ENCODE measurements around the gene SKIDA1.
A peak's percentile ranks its signal among the peaks of the same experiment; 100 is the strongest.
"Not testable (repeated sequence)": the region's sequence is repeated elsewhere in the genome, so short reads cannot be mapped to it uniquely, and the experiment has no call there.

Gene SKIDA1

DNA sequence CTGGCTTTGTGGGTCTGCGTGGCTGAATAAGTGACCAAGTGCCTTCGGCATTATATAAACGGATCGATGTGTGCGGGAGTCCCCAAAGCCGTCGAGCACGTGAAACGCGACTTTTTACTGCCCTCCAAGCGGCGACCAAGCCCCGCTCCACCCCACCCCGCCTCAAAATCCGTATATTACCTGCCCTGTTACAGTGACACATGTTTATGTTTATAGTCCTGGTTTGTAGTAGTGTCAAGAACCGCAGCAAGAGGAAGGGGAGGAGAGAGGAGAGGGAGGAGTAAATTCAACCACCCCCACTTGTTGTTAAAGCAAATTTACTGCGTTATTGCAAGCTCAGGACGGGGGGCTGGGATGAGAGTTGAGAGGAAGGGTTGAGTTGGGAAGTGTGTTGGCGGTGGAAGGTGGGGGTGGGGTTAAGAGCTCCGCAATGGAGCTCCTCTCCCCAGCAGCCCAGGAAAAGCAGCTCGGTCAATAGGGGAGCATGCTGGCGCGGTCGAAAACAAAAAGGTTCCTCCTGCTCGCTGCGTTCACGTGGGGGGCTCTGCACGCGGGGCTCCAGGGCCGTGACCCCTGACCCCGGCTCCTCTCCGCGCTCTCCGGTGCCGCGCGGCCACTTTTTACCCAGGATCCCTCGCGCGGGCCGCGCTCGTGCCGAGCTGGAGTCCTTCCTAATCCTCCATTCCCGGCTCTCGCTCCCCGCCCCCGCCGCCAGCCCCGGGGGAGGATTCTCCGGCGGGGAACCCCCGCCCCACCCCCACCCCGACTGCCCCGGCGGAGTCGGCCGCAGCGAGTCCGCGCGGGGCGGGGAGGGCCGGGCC, at the start of gene SKIDA1:
TSS of gene SKIDA1 (minus strand) at position 316 of the 821 bp plus-strand sequence. CDS start 7,860 bp downstream, outside the sequence.
- peak; percentile 37 for DNase-seq (ENCODE audit: low spot score)

DNA sequence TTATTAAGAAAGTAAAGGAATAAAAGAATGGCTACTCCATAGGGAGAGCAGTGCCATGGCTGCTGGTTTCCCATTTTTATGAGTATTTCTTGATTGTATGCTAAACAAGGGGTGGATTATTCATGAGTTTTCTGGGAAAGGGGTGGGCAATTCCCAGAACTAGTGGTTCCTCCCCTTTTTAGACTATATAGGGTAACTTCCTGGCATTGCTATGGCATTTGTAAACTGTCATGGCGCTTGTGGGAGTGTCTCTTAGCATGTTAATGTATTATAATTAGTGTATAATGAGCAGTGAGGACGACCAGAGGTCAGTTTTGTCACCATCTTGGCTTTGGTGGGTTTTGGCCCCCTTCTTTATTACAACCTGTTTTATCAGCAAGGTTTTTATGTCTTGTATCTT, 49.0 kb upstream of the SKIDA1 start:
- not testable (repeated sequence) for DNase-seq (ENCODE audit: low spot score)

GRCh38 chr10:21572578-21572977, 47.1 kb upstream of the SKIDA1 start:
- DNase-seq (ENCODE audit: low spot score): no peak

GRCh38 chr10:21570761-21571521, 45.5 kb upstream of the SKIDA1 start:
- no peak for DNase-seq (ENCODE audit: low spot score)

DNA sequence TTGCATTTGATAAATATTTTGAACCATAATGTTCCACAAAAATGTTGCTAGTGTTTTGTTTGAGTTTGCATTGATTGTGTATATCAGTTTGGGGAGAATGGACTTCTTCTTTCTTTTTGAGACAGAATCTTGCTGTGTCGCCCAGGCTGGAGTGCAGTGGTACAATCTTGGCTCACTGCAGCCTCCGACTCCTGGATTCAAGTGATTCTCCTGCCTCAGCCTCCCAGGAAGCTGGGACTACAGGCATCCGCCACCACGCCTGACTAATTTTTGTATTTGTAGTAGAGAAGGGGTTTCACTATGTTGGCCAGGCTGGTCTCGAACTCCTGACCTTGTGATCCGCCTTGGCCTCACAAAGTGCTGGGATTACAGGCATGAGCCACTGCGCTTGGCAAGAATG, 33.5 kb upstream of the SKIDA1 start:
- DNase-seq (ENCODE audit: low spot score): not testable (repeated sequence)

- DNase-seq (ENCODE audit: low spot score): no peak
Measured at GRCh38 chr10:21556527-21556926, 31.0 kb upstream of the SKIDA1 start.

DNA sequence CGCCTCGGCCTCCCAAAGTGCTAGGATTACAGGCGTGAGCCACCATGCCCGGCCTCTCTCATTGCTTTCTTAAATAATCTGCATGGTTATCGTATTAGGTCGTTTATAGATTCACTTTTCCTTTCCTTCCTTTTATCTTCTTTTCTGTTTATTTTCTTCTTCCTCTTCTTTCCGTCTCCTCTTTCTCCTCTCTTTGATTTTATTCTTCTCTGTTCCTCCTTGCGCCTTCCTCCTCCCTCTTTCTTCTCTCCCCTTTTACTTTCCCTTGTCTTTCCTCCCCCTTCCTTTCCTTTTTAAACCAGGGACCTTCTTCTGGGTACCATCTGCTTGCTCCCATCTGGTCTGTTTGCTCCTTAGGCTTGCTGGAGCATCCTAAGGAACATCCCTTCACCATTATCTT, 27.2 kb upstream of the SKIDA1 start:
- no peak for DNase-seq (ENCODE audit: low spot score)

DNA sequence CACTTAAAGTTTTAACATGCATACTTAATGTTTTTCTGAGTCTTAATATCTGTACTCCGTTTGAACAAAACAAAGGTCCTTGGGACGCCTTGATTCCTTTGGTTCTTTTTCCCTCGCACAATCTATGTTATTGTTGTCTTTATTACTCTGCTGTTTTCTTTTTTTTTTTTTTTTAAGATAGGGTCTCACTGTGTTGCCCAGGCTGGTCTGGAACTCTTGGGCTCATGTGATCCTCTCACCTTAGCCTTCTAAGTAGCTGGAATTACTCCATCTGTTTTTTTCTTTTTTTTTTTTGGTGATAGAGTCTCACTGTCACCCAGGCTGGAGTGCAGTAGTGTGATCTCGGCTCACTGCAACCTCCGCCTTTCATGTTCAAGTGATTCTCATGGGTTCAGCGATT, 21.8 kb upstream of the SKIDA1 start:
- no peak for DNase-seq (ENCODE audit: low spot score)

DNA sequence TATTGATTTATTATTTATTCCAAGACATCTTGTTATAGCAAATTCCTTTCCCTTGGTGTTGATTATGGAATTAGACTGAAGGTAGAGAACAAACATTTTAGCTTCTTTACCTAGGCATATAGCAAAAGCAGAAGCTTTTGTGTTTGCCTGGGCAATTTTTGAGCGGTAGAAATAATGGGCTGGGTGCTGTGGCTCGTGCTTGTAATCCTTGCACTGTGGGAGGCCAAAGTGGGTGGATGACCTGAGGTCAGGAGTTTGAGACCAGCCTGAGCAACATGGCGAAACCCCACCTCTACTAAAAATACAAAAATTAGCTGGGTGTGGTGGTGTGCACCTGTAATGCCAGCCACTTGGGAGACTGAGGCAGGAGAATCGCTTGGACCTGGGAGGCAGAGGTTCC, 15.2 kb upstream of the SKIDA1 start:
- not testable (repeated sequence) for DNase-seq (ENCODE audit: low spot score)

DNA sequence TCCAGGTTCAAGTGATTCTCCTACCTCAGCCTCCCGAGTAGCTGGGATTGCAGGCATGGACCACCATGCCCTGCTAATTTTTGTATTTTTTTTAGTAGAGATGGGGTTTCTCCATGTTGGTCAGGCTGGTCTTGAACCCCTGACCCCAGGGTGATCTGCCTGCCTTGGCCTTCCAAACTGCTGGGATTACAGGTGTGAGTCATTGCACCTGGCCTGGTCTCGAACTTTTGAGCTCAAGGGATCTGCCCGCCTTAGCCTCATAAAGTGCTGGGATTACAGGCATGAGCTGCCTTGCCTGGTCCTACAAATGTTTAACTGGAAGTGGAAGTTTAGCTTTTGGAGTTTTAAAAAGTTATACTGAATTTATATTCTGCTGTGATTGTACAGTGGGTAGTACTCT, 11.4 kb upstream of the SKIDA1 start:
- no peak for DNase-seq (ENCODE audit: low spot score)

GRCh38 chr10:21535976-21536375, 10.5 kb upstream of the SKIDA1 start:
- DNase-seq (ENCODE audit: low spot score): not testable (repeated sequence)

DNA sequence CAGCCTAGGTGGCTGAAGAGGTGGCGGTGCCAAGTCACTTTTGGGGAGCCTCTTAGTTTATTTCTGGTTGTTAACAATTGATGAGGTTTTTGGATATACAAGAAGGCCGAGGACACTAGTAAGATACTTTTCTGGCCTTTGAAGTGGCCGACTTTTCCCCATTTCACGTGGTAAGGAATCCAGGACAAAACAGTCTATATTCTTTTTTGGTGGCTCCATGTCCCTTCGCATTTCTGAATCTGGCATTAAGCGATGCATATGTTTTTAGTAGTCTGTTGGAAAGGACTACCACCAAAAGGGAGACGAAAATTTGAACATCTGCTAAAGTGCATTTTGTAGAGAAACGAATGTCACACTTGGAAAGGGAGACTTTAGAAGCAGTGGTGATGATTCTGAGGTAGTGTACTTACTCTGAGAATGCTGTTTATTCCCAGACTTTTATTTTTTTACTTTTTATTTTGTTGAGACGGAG, 10.0 kb upstream of the SKIDA1 start:
- no peak for DNase-seq (ENCODE audit: low spot score)

DNA sequence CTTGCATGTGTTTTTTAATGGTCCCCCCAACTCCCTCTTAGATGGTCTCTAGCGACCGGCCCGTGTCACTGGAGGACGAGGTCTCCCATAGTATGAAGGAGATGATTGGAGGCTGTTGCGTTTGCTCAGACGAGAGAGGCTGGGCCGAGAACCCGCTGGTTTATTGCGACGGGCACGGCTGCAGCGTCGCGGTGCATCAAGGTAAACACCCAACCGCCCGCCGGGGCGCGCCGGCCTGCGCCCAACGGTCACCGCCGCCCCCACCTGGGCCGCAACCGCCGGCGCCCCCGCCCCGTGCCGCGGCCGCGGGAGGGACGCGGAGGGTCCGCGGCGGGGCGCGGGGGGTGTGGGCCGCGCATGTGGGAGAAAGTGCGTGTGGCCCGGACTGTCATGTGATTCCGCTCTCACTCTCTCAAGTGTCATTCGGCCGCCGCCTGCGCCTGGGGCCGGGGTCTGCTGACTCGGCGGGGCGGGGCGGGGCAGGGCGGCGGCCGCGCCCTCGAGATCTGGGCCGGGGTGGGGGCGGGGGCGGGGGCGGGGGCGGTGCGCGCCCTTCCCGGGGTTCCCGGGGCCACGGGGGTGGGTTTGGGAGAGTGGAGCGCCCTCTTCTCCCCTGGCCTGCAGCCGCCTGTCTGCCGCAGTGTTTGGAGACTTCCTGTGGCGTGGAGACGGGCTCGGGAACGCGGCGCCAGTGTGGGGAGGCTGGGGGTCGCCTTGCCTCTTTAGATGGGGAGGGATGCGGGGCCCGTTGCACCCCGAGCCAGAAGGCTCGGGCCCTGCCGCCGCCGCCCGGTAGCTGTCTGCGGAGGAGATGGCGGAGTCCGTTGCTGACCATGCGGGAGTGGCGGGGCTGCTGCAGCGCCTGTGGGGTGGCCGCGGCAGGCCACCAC, 9.4 kb upstream of the SKIDA1 start:
- no peak for DNase-seq (ENCODE audit: low spot score)

GRCh38 chr10:21534280-21534586, 8.8 kb upstream of the SKIDA1 start:
- DNase-seq (ENCODE audit: low spot score): no peak

- DNase-seq (ENCODE audit: low spot score): peak; percentile 56
Measured at GRCh38 chr10:21533467-21534279, 8.2 kb upstream of the SKIDA1 start, which contains the start of gene MLLT10. Gene MLLT10 (plus strand): TSS chr10:21534232. CDS start chr10:21534645, 413 bp downstream.

DNA sequence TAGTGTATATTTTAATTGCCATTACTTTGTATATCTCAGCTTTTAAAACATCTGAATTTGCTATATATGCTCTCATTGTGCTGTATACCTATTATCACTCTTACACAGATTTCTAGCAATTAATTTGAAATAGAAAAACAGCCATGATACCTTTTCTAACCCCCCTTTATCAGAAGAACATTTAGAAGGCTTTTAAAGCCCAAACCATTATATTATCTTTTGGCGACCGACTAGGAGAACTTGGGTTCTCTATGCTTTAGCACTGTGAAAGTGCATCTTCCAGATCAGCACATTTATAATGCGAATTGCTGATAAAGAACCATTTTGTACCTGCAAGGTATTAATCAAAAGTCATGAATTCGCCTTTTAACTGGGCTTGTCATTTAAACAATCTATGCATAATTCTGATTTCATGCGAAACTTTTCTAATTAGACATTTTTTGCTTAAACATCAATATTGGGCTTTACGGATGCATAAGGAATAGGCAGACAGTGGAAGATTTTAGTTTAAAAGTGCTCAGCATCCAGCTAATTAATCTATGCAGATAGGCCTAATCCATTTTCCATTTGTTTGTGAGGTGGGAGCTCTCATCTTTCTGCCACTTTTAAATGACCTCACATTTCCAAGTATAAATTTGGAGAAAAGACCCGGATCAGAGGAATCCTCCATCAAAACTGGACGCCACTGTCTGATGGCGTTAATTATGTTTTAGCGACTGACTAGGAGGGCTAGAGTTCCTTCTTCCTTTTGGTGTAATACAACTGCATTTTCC, 7.4 kb upstream of the SKIDA1 start:
- no peak for DNase-seq (ENCODE audit: low spot score)

- no peak for DNase-seq (ENCODE audit: low spot score)
Measured at GRCh38 chr10:21531164-21531563, 5.7 kb upstream of the SKIDA1 start.

- no peak for DNase-seq (ENCODE audit: low spot score)
Measured at GRCh38 chr10:21530641-21531040, 5.2 kb upstream of the SKIDA1 start.

- no peak for DNase-seq (ENCODE audit: low spot score)
Measured at GRCh38 chr10:21530168-21530567, 4.7 kb upstream of the SKIDA1 start.

Data from COLO829 (cell line).